WI38 (cell line): ENCODE measurements around the gene PIN1.
A peak's percentile ranks its signal among the peaks of the same experiment; 100 is the strongest.

Experiments used
- H3K4me3 ChIP-seq: 2 replicates; pipeline ENCODE4 v1.5.1; 2011; ENCODE audit warnings: low read depth, mild to moderate bottlenecking, control low read depth, low read length
- CTCF ChIP-seq: IDR thresholded peaks from 2 replicates; pipeline ENCODE4 v1.5.1; 2012; ENCODE audit warnings: low read depth, mild to moderate bottlenecking, control low read depth, low read length

Gene PIN1

DNA sequence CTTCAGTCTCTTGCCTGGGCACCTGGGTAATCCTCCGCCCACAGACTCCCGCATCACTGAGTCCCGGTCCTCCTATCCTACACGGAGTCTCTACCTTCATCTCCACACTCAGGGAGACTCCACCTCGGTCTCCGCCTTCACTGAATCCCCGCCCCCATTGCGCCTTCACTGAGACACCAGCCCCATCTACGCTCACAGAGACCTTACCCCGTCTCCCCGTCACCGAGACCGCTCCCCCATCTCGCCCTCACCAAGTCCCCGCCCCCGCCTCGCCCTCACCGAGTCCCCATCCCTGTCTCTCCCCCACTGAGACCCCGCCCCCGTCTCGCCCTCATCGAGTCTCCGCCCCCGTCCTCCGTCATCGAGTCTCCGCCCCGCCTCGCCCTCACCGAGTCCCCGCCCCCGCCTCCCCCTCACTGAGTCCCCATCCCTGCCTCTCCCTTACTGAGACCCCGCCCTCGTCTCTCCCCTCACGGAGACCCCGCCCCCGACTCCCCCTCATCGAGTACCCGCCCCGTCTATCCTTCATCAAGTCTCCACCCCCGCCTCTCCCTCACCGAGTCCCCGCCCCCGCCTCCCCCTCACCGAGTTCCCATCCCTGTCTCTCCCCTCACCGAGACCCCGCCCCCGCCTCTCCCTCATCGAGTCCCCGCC lies 43.4 kb upstream of the PIN1 start:
- TF ChIP-seq CTCF, result no peak
- H3K4me3 ChIP-seq, result peak overlapping the region; percentile 61

DNA sequence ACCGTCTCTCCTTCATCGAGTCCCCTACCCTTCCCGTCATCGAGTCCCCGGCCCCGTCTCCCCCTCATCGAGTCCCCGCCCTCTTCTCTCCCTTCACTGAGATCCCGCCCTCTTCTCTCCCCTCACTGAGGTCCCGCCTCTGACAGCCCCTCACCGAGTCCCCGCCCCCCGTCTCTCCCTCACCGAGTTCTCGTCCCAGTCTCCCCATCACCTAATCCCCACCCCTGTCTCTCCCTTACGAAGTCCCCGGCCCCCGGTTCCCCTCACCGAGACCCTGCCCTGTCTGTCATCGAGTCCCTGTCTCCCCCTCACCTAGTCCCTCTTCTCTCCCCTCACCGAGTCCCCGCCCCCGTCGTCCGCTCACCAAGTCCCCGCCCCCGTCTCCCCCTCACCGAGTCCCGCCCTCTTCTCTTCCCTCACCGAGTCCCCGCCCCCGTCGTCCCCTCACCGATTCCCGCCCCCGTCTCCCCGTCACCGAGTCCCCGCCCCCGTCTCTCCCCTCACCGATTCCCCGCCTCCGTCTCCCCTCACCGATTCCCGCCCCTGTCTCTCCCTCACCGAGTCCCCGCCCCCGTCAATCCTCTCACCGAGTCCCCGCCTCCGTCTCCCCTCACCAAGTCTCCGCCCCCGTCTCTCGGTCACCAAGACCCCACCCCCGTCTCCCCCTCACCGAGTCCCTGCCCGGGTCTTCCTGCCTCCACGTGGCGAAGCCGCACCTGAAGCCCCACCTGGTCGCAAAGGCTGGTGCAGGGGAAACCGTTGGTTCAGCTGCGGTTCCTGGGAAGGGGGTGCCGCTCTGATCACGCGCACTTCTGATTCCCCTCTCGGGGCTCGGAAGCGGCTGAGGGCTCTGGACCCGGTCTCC lies 42.7 kb upstream of the PIN1 start:
- H3K4me3 ChIP-seq, result peak overlapping the region; percentile 61
- no peak for TF ChIP-seq CTCF

- H3K4me3 ChIP-seq, result peak overlapping the region; percentile 60
- TF ChIP-seq CTCF, result no peak
These were observed 42.0 kb upstream of the PIN1 start for GRCh38 chr19:9793071-9793591.

DNA sequence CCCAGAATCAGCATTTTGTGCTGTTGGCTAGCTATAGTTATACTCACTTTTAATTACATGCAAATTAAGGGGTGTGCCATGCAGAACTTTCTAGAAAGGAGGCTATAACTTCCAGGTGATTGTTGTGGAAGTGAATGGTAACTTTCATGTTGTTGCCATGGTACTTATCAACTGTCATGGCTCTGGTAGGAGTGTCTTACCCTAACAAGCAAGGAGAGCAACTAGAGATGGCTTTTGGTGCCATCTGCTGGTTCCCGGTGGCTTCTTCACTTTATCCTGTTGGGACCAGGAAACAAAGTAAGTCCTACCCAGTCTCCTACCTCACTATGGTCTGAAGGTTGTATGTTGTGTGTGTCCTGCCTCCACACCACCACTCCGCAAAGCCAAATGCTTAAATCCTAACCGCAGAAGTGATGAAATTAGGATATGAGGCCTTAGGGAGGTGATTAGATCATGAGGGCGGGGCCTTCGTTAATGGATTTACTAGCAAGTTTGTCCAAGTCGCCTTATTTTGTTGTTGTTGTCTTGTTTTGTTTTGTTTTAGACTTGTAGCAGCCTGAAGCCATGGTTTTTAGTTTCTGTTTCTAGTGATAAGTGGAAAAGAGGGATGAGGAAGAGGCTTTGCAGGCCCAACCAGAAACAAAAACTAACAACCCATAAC lies 38.9 kb upstream of the PIN1 start:
- H3K4me3 ChIP-seq, result no peak overlapping the region
- TF ChIP-seq CTCF, result peak; percentile 82

DNA sequence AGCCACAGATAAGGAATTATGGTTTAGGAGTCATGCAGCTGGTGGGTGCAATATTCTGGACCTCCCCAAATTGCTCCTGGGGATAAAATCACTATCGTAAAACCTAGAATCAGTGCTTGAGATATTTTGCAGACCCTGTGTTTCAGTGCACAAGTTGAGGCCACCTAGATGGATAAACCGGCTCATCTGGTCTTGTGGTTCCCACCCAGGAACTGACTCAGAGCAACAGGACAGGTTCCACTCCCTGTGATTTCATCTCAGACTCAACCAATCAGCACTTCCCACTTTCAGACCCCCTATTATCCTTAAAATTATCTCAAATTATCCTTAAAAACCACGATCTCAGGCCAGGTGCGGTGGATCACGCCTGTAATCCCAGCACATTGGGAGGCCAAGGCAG lies 37.2 kb upstream of the PIN1 start:
- TF ChIP-seq CTCF, result no peak
- no peak overlapping the region for H3K4me3 ChIP-seq

DNA sequence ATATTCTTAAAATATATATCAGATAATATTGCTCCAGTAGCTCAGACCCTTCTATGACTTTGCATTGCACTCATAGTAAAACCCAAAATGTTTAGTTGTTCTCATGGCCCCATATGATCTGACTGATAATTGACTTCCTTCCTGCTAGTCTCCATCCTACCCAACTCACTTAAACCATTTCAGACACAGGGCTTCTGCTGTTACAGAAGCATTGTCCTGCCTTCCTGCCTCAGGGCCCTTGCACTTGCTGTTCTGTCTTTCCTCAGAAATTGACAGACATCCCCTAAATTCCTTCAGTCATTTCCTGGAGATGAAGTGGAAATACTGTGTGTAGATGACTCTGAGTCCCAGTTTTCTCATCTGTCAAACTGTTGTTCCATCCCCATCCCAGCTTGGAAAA lies 36.0 kb upstream of the PIN1 start:
- H3K4me3 ChIP-seq, result no peak overlapping the region
- TF ChIP-seq CTCF, result no peak
